GM18867 (cell line): ENCODE measurements around the gene TMEM204.

Experiments used
- ATAC-seq: cut with Tn5 transposase; IDR thresholded peaks from one replicate; pipeline ENCODE4 v1.9.1; 2021; ENCODE audit warnings: mild to moderate bottlenecking, moderate library complexity; ENCODE audit not compliant: unreplicated experiment

The TMEM204 gene

GRCh38 chr16:1498899-1499676 lies 34.4 kb upstream of the TMEM204 start:
- no peak for ATAC-seq

GRCh38 chr16:1499756-1500464 lies 33.6 kb upstream of the TMEM204 start:
- no peak for ATAC-seq

GRCh38 chr16:1500465-1501150 lies 32.9 kb upstream of the TMEM204 start:
- no peak for ATAC-seq

- ATAC-seq, result no peak
Observed at GRCh38 chr16:1501630-1502029, 31.8 kb upstream of the TMEM204 start.

- no peak for ATAC-seq
Observed at GRCh38 chr16:1502092-1503004, 31.1 kb upstream of the TMEM204 start.

GRCh38 chr16:1503110-1503955 lies 30.1 kb upstream of the TMEM204 start:
- ATAC-seq, result no peak

GRCh38 chr16:1505073-1505844 lies 28.2 kb upstream of the TMEM204 start:
- no peak for ATAC-seq

GRCh38 chr16:1505912-1506311 lies 27.6 kb upstream of the TMEM204 start:
- ATAC-seq, result no peak

GRCh38 chr16:1506494-1507213 lies 26.8 kb upstream of the TMEM204 start:
- ATAC-seq, result no peak

GRCh38 chr16:1508494-1509187 lies 24.8 kb upstream of the TMEM204 start:
- no peak for ATAC-seq

GRCh38 chr16:1509307-1510221 lies 23.9 kb upstream of the TMEM204 start:
- ATAC-seq, result no peak

GRCh38 chr16:1510272-1510671 lies 23.2 kb upstream of the TMEM204 start:
- no peak for ATAC-seq

- no peak for ATAC-seq
Observed at GRCh38 chr16:1510941-1511351, 22.5 kb upstream of the TMEM204 start.

- no peak for ATAC-seq
Observed at GRCh38 chr16:1511662-1512569, 21.6 kb upstream of the TMEM204 start.

GRCh38 chr16:1512774-1513173 lies 20.7 kb upstream of the TMEM204 start:
- no peak for ATAC-seq

GRCh38 chr16:1514507-1514906 lies 19.0 kb upstream of the TMEM204 start:
- no peak for ATAC-seq
